ENCODE results near the gene ST7L.

Gene ST7L

GRCh38 chr1:112515311-112516009 lies 103.5 kb downstream of the ST7L start:
- peak; percentile 80 for DNase-seq (ENCODE audit: low spot score)

- no peak for DNase-seq (ENCODE audit: low spot score)
These were observed 104.0 kb downstream of the ST7L start for GRCh38 chr1:112514901-112515300.

- DNase-seq (ENCODE audit: low spot score) = peak; percentile 34
These were observed 105.7 kb downstream of the ST7L start for GRCh38 chr1:112513112-112513870.

GRCh38 chr1:112511897-112512296 lies 107.0 kb downstream of the ST7L start:
- DNase-seq (ENCODE audit: low spot score) = no peak

- DNase-seq (ENCODE audit: low spot score) = no peak
These were observed 108.6 kb downstream of the ST7L start for GRCh38 chr1:112510340-112510739.

GRCh38 chr1:112509660-112510178 lies 109.2 kb downstream of the ST7L start:
- DNase-seq (ENCODE audit: low spot score) = no peak

GRCh38 chr1:112509005-112509659 lies 109.8 kb downstream of the ST7L start:
- DNase-seq (ENCODE audit: low spot score) = no peak

GRCh38 chr1:112508278-112509004 lies 110.5 kb downstream of the ST7L start, which contains the start of gene WNT2B:
WNT2B (plus strand) TSS chr1:112508965; CDS start chr1:112509263, 298 bp downstream.
- DNase-seq (ENCODE audit: low spot score) = peak; percentile 60

GRCh38 chr1:112507921-112508277 lies 111.0 kb downstream of the ST7L start:
- DNase-seq (ENCODE audit: low spot score) = peak; percentile 67

- no peak for DNase-seq (ENCODE audit: low spot score)
These were observed 111.6 kb downstream of the ST7L start for GRCh38 chr1:112507336-112507735.

- DNase-seq (ENCODE audit: low spot score) = no peak
These were observed 112.2 kb downstream of the ST7L start for GRCh38 chr1:112506731-112507130.

GRCh38 chr1:112506306-112506705 lies 112.6 kb downstream of the ST7L start:
- no peak for DNase-seq (ENCODE audit: low spot score)

GRCh38 chr1:112505878-112506277 lies 113.1 kb downstream of the ST7L start:
- no peak for DNase-seq (ENCODE audit: low spot score)

GRCh38 chr1:112505400-112505785 lies 113.5 kb downstream of the ST7L start:
- DNase-seq (ENCODE audit: low spot score) = no peak

GRCh38 chr1:112504661-112505399 lies 114.1 kb downstream of the ST7L start:
- DNase-seq (ENCODE audit: low spot score) = no peak

- no peak for DNase-seq (ENCODE audit: low spot score)
These were observed 114.8 kb downstream of the ST7L start for GRCh38 chr1:112504001-112504660.

GRCh38 chr1:112502826-112503225 lies 116.1 kb downstream of the ST7L start:
- DNase-seq (ENCODE audit: low spot score) = no peak

- peak; percentile 86 for DNase-seq (ENCODE audit: low spot score)
These were observed 116.9 kb downstream of the ST7L start for GRCh38 chr1:112501810-112502641.

- no peak for DNase-seq (ENCODE audit: low spot score)
These were observed 122.7 kb downstream of the ST7L start for GRCh38 chr1:112496290-112496689.

- DNase-seq (ENCODE audit: low spot score) = no peak
These were observed 125.6 kb downstream of the ST7L start for GRCh38 chr1:112493351-112493750.
